Right renal cortex interstitium (tissue), 3 donors: ENCODE results near the gene WNT7B. TPM values are rescaled to one million over a fixed set of nuclear protein-coding genes. Genes with fewer than 3 reads are reported as not detected.

ENCODE experiments used
- DNase-seq, 3 donors: peaks; one replicate each; pipeline ENCODE4 v3.0.0-alpha.2; 2013; ENCODE audit warnings: low read depth in 3 of 3, low spot score in 2 of 3
- polyA plus RNA-seq, 3 donors: library from polyadenylated mRNA; unstranded; fragments of 120-200 nt; gene quantifications; one replicate each; pipeline ENCODE4 v1.2.1, GENCODE V29; 2013; ENCODE audit not compliant: insufficient read length in 3 of 3

WNT7B gene
- polyA plus RNA-seq, 3 donors = 5.2 to 11.1 (median 9.0) TPM

- no peak for DNase-seq
Measured at GRCh38 chr22:45880091-45880715, 96.8 kb downstream of the WNT7B start.

GRCh38 chr22:45879552-45879949 is 97.4 kb downstream of the WNT7B start:
- no peak for DNase-seq

- no peak for DNase-seq
Measured at GRCh38 chr22:45878901-45879551, 97.9 kb downstream of the WNT7B start.

- DNase-seq = no peak
Measured at GRCh38 chr22:45878051-45878781, 98.7 kb downstream of the WNT7B start.

- DNase-seq = no peak
Measured at GRCh38 chr22:45877651-45878050, 99.3 kb downstream of the WNT7B start.

- no peak for DNase-seq
Measured at GRCh38 chr22:45877036-45877380, 100.0 kb downstream of the WNT7B start.

GRCh38 chr22:45876136-45877035 is 100.6 kb downstream of the WNT7B start:
- no peak for DNase-seq

GRCh38 chr22:45872659-45873263 is 104.2 kb downstream of the WNT7B start:
- no peak for DNase-seq

GRCh38 chr22:45871721-45872120 is 105.2 kb downstream of the WNT7B start:
- no peak for DNase-seq

Other genes with a start within 250 kb of the WNT7B start
- 10 to 100 TPM; 24.5 to 28.2 (median 26.9) TPM for gene PPARA, start 173.4 kb upstream of the WNT7B start, polyA plus RNA-seq